PC-3 (cell line): ENCODE measurements around the gene SLC6A9. TPM values are rescaled to one million over a fixed set of nuclear protein-coding genes. Genes with fewer than 3 reads are reported as not detected.

Experiments used
- ATAC-seq: fragments of 200-7000 bp; cut with Tn5 transposase; 2 replicates; pipeline ENCODE4 v1.9.1; 2020; ENCODE audit warnings: mild to moderate bottlenecking, moderate library complexity
- BruUV-seq: library from RNA; stranded (reverse); fragments of 400-500 nt; replicated peaks from 2 replicates; lab custom pipeline; 2021; lab: Mats Ljungman, UMichigan
- CTCF ChIA-PET: fragments of 300-600 bp; sonication (Branson Sonifier 250); formaldehyde crosslinking; loops from one replicate; lab custom pipeline; 2022; ENCODE audit warnings: antibody characterized with exemption; lab: Charles Lee
- POLR2A ChIA-PET: fragments of 300-600 bp; sonication (Branson Sonifier 250); formaldehyde crosslinking; loops from one replicate; lab custom pipeline; 2022; ENCODE audit warnings: antibody characterized with exemption; ENCODE audit not compliant: unreplicated experiment; lab: Charles Lee
- DNase-seq: peaks from one replicate; pipeline ENCODE4 v3.0.0-alpha.2; 2015
- H2AFZ ChIP-seq: fragments of 300-600 bp; sonication (generic); 2 replicates; pipeline ENCODE4 v1.6.0; 2016; ENCODE audit warnings: antibody characterized with exemption, low read length
- H3F3A ChIP-seq: fragments of 300-600 bp; sonication (generic); one replicate; pipeline ENCODE4 v1.6.0; 2017; ENCODE audit warnings: antibody characterized with exemption, low read length, control low read depth, mild to moderate bottlenecking; ENCODE audit not compliant: unreplicated experiment
- H3K27ac ChIP-seq: fragments of 300-600 bp; sonication (generic); 2 replicates; pipeline ENCODE4 v1.5.1; 2016; ENCODE audit warnings: mild to moderate bottlenecking, low read length
- H3K27me3 ChIP-seq: fragments of 300-600 bp; sonication (generic); 2 replicates; pipeline ENCODE4 v1.6.1; 2016; ENCODE audit warnings: low read length, mixed read lengths
- H3K36me3 ChIP-seq: fragments of 300-600 bp; sonication (generic); 2 replicates; pipeline ENCODE4 v1.6.1; 2016; ENCODE audit warnings: low read depth, mixed run types, low read length, mixed read lengths
- H3K4me1 ChIP-seq: fragments of 300-600 bp; sonication (generic); 2 replicates; pipeline ENCODE4 v1.5.1; 2016; ENCODE audit warnings: low read length; ENCODE audit not compliant: insufficient read depth
- H3K4me2 ChIP-seq: fragments of 300-600 bp; sonication (generic); 2 replicates; pipeline ENCODE4 v1.6.0; 2016; ENCODE audit warnings: low read length
- H3K4me3 ChIP-seq: fragments of 300-600 bp; sonication (generic); 2 replicates; pipeline ENCODE4 v1.5.1; 2016; ENCODE audit warnings: mild to moderate bottlenecking, low read length, mixed read lengths
- H3K79me2 ChIP-seq: fragments of 300-600 bp; sonication (generic); 2 replicates; pipeline ENCODE4 v1.6.1; 2017; ENCODE audit warnings: low read length, mixed read lengths
- H3K9ac ChIP-seq: fragments of 300-600 bp; sonication (generic); 2 replicates; pipeline ENCODE4 v1.6.0; 2016; ENCODE audit warnings: mild to moderate bottlenecking, low read length
- H3K9me2 ChIP-seq: fragments of 300-600 bp; sonication (generic); replicated peaks from 2 replicates; pipeline ENCODE4 v1.6.1; 2016; ENCODE audit warnings: mixed run types, low read length, mixed read lengths
- H3K9me3 ChIP-seq: fragments of 300-600 bp; sonication (generic); 2 replicates; pipeline ENCODE4 v1.6.1; 2016; ENCODE audit warnings: low read length, mixed read lengths
- H4K20me1 ChIP-seq: fragments of 300-600 bp; sonication (generic); 2 replicates; pipeline ENCODE4 v1.6.1; 2016; ENCODE audit warnings: low read length, mixed read lengths
- CTCF ChIP-seq: fragments of 300-600 bp; sonication (generic); conservative IDR thresholded peaks from 2 replicates; pipeline ENCODE4 v1.5.1; 2017; ENCODE audit warnings: antibody characterized with exemption, low read depth, mild to moderate bottlenecking, low read length
- EZH2 ChIP-seq: fragments of 300-600 bp; sonication (generic); IDR thresholded peaks from one replicate; pipeline ENCODE4 v1.6.1; 2017; ENCODE audit warnings: antibody characterized with exemption, mild to moderate bottlenecking, low read length; ENCODE audit not compliant: unreplicated experiment
- EZH2phosphoT487 ChIP-seq: fragments of 300-600 bp; sonication (generic); IDR thresholded peaks from 2 replicates; pipeline ENCODE4 v1.6.1; 2018; ENCODE audit warnings: mild to moderate bottlenecking, antibody characterized with exemption, low read length, borderline replicate concordance
- intact Hi-C: fragments of 100-400 bp; cut with micrococcal nuclease; formaldehyde crosslinking; loops from 2 replicates; pipeline ENCODE4 v1.9.0; 2023
- total RNA-seq: library from RNA; depleted of rRNA; stranded (reverse); fragments of >200 nt; gene quantifications from 2 replicates; pipeline ENCODE4 v1.2.3, GENCODE V29; 2014

SLC6A9 gene
- total RNA-seq, 1 experiment from 2014 or later, result 11.2 TPM

- DNase-seq (no peak), ATAC-seq (no peak)
- H2AFZ ChIP-seq, result no peak overlapping the region
- no peak overlapping the region for H3K9ac ChIP-seq
- H3K36me3 ChIP-seq, result no peaks in the 10 kb centered on the region
- peaks cover 32% of the 10 kb centered on the region for H3K4me1 ChIP-seq
- intact Hi-C loops, result no loop called here
- CTCF ChIA-PET, result interaction anchor here (0.7 kb wide), 1 partner anchor 55 kb away, joined by 3 read pairs; no protein-coding TSS in a partner anchor
- H3K9me3 ChIP-seq, result no peaks in the 10 kb centered on the region
- H3K27me3 ChIP-seq, result no peaks in the 10 kb centered on the region
- H3K4me3 ChIP-seq, result no peak overlapping the region
- H3F3A ChIP-seq, result no peaks in the 10 kb centered on the region
- TF ChIP-seq EZH2 (no peak), CTCF (no peak), EZH2phosphoT487 (no peak)
- POLR2A ChIA-PET, result no interaction called here
- H3K79me2 ChIP-seq, result peaks cover 7% of the 10 kb centered on the region
- no peak overlapping the region for H3K4me2 ChIP-seq
- H3K27ac ChIP-seq, result no peak overlapping the region
- H3K9me2 ChIP-seq, result no peaks in the 10 kb centered on the region
- H4K20me1 ChIP-seq, result no peaks in the 10 kb centered on the region
- BruUV-seq, result no TSS peak
Measured at GRCh38 chr1:44033756-44034155, 2.5 kb upstream of the SLC6A9 start.

- DNase-seq (no peak), ATAC-seq (no peak)
- Histone ChIP-seq H3F3A (no peaks in the 10 kb centered on the region), H2AFZ (no peak overlapping the region), H3K4me2 (no peak overlapping the region), H3K9me2 (no peaks in the 10 kb centered on the region), H3K4me1 (peaks cover 32% of the 10 kb centered on the region), H3K27me3 (no peaks in the 10 kb centered on the region), H4K20me1 (no peaks in the 10 kb centered on the region), H3K9me3 (no peaks in the 10 kb centered on the region), H3K79me2 (peaks cover 7% of the 10 kb centered on the region), H3K9ac (no peak overlapping the region), H3K27ac (no peak overlapping the region), H3K36me3 (no peaks in the 10 kb centered on the region), H3K4me3 (no peak overlapping the region)
- BruUV-seq, result no TSS peak
- ChIA-PET CTCF (interaction anchor here (0.7 kb wide), 1 partner anchor 55 kb away, joined by 3 read pairs; no protein-coding TSS in a partner anchor), POLR2A (no interaction called here)
- no peak for TF ChIP-seq EZH2phosphoT487
- no peak for TF ChIP-seq EZH2
- TF ChIP-seq CTCF, result no peak
- intact Hi-C loops, result no loop called here
Measured at GRCh38 chr1:44033041-44033575, 1.8 kb upstream of the SLC6A9 start.

- Histone ChIP-seq H3K4me2 (peak overlapping the region; percentile 90; the same call in 1 of the 2 replicates), H2AFZ (no peak overlapping the region), H3K9me3 (no peaks in the 10 kb centered on the region), H3K9me2 (no peaks in the 10 kb centered on the region), H4K20me1 (no peaks in the 10 kb centered on the region), H3K79me2 (peaks cover 15% of the 10 kb centered on the region), H3K36me3 (no peaks in the 10 kb centered on the region), H3K27ac (peak overlapping the region; percentile 2; the same call in 1 of the 2 replicates), H3K9ac (no peak overlapping the region), H3K4me3 (no peak overlapping the region), H3K4me1 (peaks cover 39% of the 10 kb centered on the region), H3K27me3 (no peaks in the 10 kb centered on the region), H3F3A (no peaks in the 10 kb centered on the region)
- intact Hi-C loops, result no loop called here
- TF ChIP-seq EZH2, result no peak
- DNase-seq, result peak; percentile 33
- ATAC-seq, result no peak
- ChIA-PET POLR2A (no interaction called here), CTCF (no interaction called here)
- no TSS peak for BruUV-seq
Measured at GRCh38 chr1:44032170-44032790, 1.0 kb upstream of the SLC6A9 start.
